HG03280 (cell line): ENCODE results near the gene ZNFX1.
"Not testable (repeated sequence)": the region's sequence is repeated elsewhere in the genome, so short reads cannot be mapped to it uniquely, and the experiment has no call there.

ENCODE experiments used
- ATAC-seq: cut with Tn5 transposase; IDR thresholded peaks from one replicate; pipeline ENCODE4 v1.9.1; 2021; ENCODE audit warnings: mild to moderate bottlenecking, moderate library complexity; ENCODE audit not compliant: unreplicated experiment

Gene ZNFX1

GRCh38 chr20:49216991-49217578, 60.8 kb downstream of the ZNFX1 start:
- ATAC-seq, result no peak

GRCh38 chr20:49215232-49215631, 62.6 kb downstream of the ZNFX1 start:
- ATAC-seq, result no peak

- no peak for ATAC-seq
These were observed 63.3 kb downstream of the ZNFX1 start for GRCh38 chr20:49214571-49214970.

GRCh38 chr20:49210757-49211110, 67.1 kb downstream of the ZNFX1 start:
- ATAC-seq, result no peak

- ATAC-seq, result no peak
These were observed 67.6 kb downstream of the ZNFX1 start for GRCh38 chr20:49210101-49210756.

DNA sequence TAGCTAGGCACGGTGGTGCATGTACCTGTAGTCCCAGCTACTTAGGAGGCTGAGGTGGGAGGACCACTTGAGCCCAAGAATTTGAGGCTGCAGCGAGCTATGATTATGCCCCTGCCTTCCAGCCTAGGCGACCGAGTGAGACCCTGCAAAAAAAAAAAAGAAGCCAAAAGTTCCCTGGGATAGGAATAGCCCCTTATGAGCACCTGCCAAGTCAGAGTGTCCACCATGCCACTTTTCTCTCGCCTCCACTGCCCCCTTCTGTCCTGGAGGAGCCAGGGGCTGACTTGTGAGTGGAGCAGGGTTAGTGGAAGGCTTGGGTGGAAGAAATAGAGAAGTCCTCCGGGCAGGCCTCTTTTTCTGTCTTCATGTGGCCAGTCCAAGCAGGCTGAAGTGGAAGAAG, 70.8 kb downstream of the ZNFX1 start:
- ATAC-seq, result no peak

DNA sequence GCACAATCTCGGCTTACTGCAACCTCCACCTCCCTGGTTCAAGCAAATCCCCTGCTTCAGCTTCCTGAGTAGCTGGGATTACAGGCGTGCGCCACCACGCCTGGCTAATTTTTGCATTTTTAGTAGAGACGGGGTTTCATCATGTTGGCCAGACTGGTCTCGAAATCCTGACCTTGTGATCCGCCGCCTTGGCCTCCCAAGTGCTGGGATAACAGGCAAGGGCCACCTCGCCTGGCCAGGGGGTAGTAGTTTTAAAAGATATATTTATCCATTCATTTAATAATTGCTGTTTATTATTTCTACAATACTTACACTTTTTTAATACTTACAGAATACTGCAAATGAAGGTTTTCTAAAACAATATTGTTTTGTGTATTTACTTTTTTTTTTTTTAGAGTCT, 74.1 kb downstream of the ZNFX1 start:
- ATAC-seq, result no peak

DNA sequence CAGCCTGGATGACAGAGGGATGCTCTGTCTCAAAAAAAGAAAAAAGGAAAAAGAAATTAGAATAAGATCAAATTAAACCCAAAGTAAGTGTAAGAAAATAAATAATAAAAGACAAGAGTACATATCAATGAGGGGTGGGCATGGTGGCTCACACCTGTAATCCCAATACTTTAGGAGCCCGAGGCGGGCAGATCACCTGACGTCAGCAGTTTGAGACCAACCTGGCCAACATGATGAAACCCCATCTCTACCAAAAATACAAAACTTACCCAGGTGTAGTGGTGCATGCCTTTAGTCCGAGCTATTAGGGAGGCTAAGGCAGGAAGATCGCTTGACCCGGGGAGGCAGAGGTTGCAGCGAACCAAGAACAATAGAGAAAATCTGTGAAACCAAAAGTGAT, 74.8 kb downstream of the ZNFX1 start:
- ATAC-seq, result no peak

GRCh38 chr20:49199729-49200293, 78.0 kb downstream of the ZNFX1 start:
- ATAC-seq, result no peak

DNA sequence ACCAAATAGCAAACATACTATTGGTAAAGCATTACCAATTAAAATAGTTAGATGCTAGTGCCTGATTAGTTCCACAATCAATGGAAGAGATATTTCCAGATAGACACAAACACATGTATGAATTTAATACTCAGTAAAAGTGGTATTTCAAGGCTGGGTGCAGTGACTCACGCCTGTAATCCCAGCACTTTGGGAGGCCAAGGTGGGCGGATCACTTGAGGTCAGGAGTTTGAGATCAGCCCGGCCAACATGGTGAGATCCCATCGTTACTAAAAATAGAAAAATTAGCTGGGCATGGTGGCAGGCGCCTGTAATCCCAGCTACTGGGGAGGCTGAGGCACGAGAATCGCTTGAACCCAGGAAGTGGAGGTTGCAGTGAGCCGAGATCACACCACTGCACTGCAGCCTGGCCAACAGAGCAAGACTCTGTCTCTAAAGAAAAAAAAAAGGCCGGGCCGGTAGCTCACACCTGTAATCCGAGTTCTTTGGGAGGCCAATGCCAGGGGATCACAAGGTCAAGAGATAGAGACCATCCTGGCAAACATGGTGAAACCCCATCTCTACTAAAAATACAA, 84.8 kb downstream of the ZNFX1 start:
- not testable (repeated sequence) for ATAC-seq
